ENCODE measurements around the gene ATG2A. TPM values are rescaled to one million over a fixed set of nuclear protein-coding genes. Genes with fewer than 3 reads are reported as not detected.

The ATG2A gene
- total RNA-seq, 1 experiment from 2014 or later = 24.7 TPM

DNA sequence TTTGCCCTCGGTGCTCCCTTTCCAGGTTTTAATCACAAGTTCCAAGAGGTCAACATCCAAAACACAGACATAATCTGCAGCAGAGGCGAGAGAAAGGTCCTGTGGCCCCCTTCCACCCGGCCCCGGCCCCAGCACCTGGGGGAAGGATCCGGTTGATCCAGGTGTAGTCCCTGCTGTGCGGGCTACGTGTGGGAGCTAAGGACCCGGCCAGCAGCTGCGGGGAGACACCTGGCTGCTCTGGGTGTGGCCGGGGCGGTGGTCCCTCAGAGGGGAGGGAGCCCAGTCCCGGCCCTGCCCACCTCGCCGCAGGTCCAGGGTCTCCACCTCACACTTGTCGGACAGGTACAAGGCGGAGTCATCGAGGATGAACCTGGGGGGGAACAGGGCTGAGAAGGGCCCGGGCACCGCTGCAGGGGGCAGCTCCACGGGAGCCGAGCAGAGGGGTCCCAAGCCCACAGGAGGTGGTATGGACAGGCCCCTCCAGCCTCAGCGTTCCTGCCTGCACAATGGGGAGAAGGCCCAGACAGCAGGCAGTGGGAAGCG, 13.6 kb downstream of the ATG2A start (continued):
- no peak for TF ChIP-seq CBX3 (IDR thresholded peaks at IDR 0.05; ENCODE audit: low read depth)
- TF ChIP-seq, protein P1, sequence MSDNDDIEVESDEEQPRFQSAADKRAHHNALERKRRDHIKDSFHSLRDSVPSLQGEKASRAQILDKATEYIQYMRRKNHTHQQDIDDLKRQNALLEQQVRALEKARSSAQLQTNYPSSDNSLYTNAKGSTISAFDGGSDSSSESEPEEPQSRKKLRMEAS (IDR thresholded peaks at IDR 0.05) = no peak
- no peak for TF ChIP-seq EZH2phosphoT487 (IDR thresholded peaks at IDR 0.05; ENCODE audit: borderline replicate concordance)
- TF ChIP-seq ELF1 (IDR thresholded peaks at IDR 0.05; ENCODE audit: borderline replicate concordance, low read depth) = no peak
- TF ChIP-seq, protein P2, sequence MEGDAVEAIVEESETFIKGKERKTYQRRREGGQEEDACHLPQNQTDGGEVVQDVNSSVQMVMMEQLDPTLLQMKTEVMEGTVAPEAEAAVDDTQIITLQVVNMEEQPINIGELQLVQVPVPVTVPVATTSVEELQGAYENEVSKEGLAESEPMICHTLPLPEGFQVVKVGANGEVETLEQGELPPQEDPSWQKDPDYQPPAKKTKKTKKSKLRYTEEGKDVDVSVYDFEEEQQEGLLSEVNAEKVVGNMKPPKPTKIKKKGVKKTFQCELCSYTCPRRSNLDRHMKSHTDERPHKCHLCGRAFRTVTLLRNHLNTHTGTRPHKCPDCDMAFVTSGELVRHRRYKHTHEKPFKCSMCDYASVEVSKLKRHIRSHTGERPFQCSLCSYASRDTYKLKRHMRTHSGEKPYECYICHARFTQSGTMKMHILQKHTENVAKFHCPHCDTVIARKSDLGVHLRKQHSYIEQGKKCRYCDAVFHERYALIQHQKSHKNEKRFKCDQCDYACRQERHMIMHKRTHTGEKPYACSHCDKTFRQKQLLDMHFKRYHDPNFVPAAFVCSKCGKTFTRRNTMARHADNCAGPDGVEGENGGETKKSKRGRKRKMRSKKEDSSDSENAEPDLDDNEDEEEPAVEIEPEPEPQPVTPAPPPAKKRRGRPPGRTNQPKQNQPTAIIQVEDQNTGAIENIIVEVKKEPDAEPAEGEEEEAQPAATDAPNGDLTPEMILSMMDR (IDR thresholded peaks at IDR 0.05 in 2 of 3, conservative IDR thresholded peaks at IDR 0.05 in 1 of 3; ENCODE audit: borderline replicate concordance in 1 of 3, insufficient read depth in 1 of 3, low read depth in 2 of 3, low read length in 2 of 3) = no peak
- TF ChIP-seq POLR2A (IDR thresholded peaks at IDR 0.05; ENCODE audit: borderline replicate concordance, extremely low read depth, insufficient read depth, insufficient read length) = no peak
- TF ChIP-seq ZFX (IDR thresholded peaks at IDR 0.05) = no peak
- TF ChIP-seq ZNF274 (IDR thresholded peaks at IDR 0.05; ENCODE audit: low read depth, low read length) = no peak
- no peak for TF ChIP-seq CEBPB (IDR thresholded peaks at IDR 0.05; ENCODE audit: low read depth)
- no peak for TF ChIP-seq JUND (IDR thresholded peaks at IDR 0.05)
- TF ChIP-seq, protein P3, sequence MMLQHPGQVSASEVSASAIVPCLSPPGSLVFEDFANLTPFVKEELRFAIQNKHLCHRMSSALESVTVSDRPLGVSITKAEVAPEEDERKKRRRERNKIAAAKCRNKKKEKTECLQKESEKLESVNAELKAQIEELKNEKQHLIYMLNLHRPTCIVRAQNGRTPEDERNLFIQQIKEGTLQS (IDR thresholded peaks at IDR 0.05) = no peak
- no peak for TF ChIP-seq SIN3A (IDR thresholded peaks at IDR 0.05; ENCODE audit: low read depth)

DNA sequence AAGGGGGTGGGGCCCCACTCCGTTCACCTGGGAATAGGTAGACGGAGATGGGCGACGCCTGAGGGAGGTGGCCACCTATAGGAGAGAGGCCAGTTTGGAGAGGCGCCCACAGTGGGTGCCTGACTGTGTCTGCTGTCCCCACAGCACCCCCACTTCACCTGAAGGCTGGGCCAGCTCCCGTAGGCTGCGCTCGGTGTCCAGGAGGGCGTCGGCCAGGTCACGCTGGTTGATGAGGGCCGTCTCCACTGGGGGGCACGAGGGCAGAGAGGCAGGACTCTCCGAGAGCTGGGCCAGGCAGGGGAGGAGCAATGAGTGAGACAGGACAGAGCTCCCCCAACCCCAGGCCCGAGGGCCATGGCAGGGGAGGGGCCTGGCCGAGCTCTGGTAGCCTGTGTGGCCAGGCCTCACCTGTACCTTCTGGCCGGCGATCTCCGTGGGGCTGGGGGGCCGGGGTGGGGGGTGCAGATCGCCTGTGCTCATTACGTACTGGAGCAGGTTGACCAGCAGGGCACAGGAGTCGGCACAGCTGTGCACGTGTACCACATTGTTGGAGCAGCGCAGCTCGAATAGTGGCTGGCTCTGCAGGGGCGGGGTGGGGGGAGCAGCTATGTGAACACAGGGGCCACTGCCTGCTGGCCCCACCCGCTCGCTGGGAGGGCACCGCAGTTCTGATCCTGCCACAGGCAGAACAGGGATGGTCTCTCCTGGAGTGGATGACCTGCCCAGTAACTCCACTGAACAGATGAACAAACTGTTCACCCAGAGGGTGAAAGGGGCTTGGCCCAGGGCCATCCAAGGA, 14.7 kb downstream of the ATG2A start:
- no peaks in the 10 kb centered on the region; a peak in 1 of 4 replicates for H3K36me3 ChIP-seq (ENCODE audit: control insufficient read depth in 1 of 2, insufficient read depth in 2 of 2, low read length in 2 of 2)
- peaks cover 0 to 10% of the 10 kb centered on the region in 2 experiments; a peak in 2 of 4 replicates for H3K4me1 ChIP-seq (ENCODE audit: control insufficient read depth in 1 of 2, insufficient read depth in 2 of 2, low read length in 2 of 2)
- H3K27ac ChIP-seq (ENCODE audit: low read depth, low read length) = no peak overlapping the region
- H3K9me2 ChIP-seq (ENCODE audit: insufficient read depth) = no peaks in the 10 kb centered on the region
- H3K4me3 ChIP-seq (replicated peaks in 1 of 2; ENCODE audit: low read depth in 1 of 2, low read length in 2 of 2) = no peak overlapping the region
- H3K9me3 ChIP-seq (ENCODE audit: control insufficient read depth in 1 of 2, insufficient read depth in 1 of 2, low read depth in 1 of 2, low read length in 2 of 2) = no peaks in the 10 kb centered on the region
- ChIA-PET CTCF (no interaction called here), RAD21 (ENCODE audit: low non-redundant PET in 1 of 2, low total read pairs in 2 of 2, uncharacterized antibody in 2 of 2, unreplicated experiment in 2 of 2) (no interaction called here), POLR2A (no interaction called here)
- H3K27me3 ChIP-seq (ENCODE audit: insufficient read depth, low read length) = no peaks in the 10 kb centered on the region
- no peaks in the 10 kb centered on the region for H3K79me2 ChIP-seq (ENCODE audit: insufficient read depth, low read length)
- H3K4me2 ChIP-seq (ENCODE audit: low read length) = no peak overlapping the region
- intact Hi-C loops (cut with micrococcal nuclease) = no loop called here
- DNase-seq (ENCODE audit: low read depth, low spot score) = no peak
- no TSS peak for BruUV-seq (replicated peaks)
- H2AFZ ChIP-seq (ENCODE audit: low read depth, low read length, poor library complexity, severe bottlenecking) = no peak overlapping the region
- no peak overlapping the region for H3K9ac ChIP-seq (ENCODE audit: low read length)
- ATAC-seq = no peak; the same call in 1 of the 2 replicates
- H4K20me1 ChIP-seq (ENCODE audit: insufficient read depth) = no peaks in the 10 kb centered on the region
- TF ChIP-seq CBX3 (IDR thresholded peaks at IDR 0.05; ENCODE audit: low read depth) (no peak), EZH2phosphoT487 (IDR thresholded peaks at IDR 0.05; ENCODE audit: borderline replicate concordance) (no peak), EGR1 (IDR thresholded peaks at IDR 0.05; ENCODE audit: low read depth) (no peak), YY1 (IDR thresholded peaks at IDR 0.05; ENCODE audit: extremely low read depth, insufficient replicate concordance, low read depth, low read length) (no peak), SRF (IDR thresholded peaks at IDR 0.05; ENCODE audit: low read depth) (no peak), EZH2 (IDR thresholded peaks at IDR 0.05) (no peak), JUND (IDR thresholded peaks at IDR 0.05) (no peak), ZFX (IDR thresholded peaks at IDR 0.05) (no peak)
- TF ChIP-seq, protein P3 (IDR thresholded peaks at IDR 0.05) = no peak
- TF ChIP-seq, protein P4, sequence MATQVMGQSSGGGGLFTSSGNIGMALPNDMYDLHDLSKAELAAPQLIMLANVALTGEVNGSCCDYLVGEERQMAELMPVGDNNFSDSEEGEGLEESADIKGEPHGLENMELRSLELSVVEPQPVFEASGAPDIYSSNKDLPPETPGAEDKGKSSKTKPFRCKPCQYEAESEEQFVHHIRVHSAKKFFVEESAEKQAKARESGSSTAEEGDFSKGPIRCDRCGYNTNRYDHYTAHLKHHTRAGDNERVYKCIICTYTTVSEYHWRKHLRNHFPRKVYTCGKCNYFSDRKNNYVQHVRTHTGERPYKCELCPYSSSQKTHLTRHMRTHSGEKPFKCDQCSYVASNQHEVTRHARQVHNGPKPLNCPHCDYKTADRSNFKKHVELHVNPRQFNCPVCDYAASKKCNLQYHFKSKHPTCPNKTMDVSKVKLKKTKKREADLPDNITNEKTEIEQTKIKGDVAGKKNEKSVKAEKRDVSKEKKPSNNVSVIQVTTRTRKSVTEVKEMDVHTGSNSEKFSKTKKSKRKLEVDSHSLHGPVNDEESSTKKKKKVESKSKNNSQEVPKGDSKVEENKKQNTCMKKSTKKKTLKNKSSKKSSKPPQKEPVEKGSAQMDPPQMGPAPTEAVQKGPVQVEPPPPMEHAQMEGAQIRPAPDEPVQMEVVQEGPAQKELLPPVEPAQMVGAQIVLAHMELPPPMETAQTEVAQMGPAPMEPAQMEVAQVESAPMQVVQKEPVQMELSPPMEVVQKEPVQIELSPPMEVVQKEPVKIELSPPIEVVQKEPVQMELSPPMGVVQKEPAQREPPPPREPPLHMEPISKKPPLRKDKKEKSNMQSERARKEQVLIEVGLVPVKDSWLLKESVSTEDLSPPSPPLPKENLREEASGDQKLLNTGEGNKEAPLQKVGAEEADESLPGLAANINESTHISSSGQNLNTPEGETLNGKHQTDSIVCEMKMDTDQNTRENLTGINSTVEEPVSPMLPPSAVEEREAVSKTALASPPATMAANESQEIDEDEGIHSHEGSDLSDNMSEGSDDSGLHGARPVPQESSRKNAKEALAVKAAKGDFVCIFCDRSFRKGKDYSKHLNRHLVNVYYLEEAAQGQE (IDR thresholded peaks at IDR 0.05; ENCODE audit: low read depth) = no peak

Measured in HCT116 (cell line).